Osteoblast (primary cell): ENCODE data around the gene AP1G2. TPM values are rescaled to one million over a fixed set of nuclear protein-coding genes. Genes with fewer than 3 reads are reported as not detected.
A peak's percentile ranks its signal among the peaks of the same experiment; 100 is the strongest.

ENCODE experiments used
- DNase-seq: peaks from one replicate; pipeline ENCODE4 v3.0.0; 2011; ENCODE audit warnings: low spot score, mixed read lengths; ENCODE audit not compliant: insufficient read length; ENCODE audit errors: missing footprints
- H2AFZ ChIP-seq: 2 replicates; pipeline ENCODE4 v1.6.0; 2011; ENCODE audit warnings: mild to moderate bottlenecking, low read length
- H3K27ac ChIP-seq: 2 replicates; pipeline ENCODE4 v1.5.1; 2011; ENCODE audit warnings: mild to moderate bottlenecking, low read depth, low read length, moderate library complexity
- H3K27me3 ChIP-seq: 2 replicates; pipeline ENCODE4 v1.6.0; 2012; ENCODE audit warnings: mild to moderate bottlenecking, control low read depth, inconsistent platforms, low read length, moderate library complexity; ENCODE audit not compliant: insufficient read depth
- H3K36me3 ChIP-seq: 2 replicates; pipeline ENCODE4 v1.5.1; 2011; ENCODE audit warnings: mild to moderate bottlenecking, low read length, control low read depth, moderate library complexity; ENCODE audit not compliant: insufficient read depth
- H3K4me1 ChIP-seq: 2 replicates; pipeline ENCODE4 v1.5.1; 2011; ENCODE audit warnings: mild to moderate bottlenecking, low read length, control low read depth, moderate library complexity; ENCODE audit not compliant: insufficient read depth
- H3K4me2 ChIP-seq: 2 replicates; pipeline ENCODE4 v1.6.0; 2011; ENCODE audit warnings: mild to moderate bottlenecking, low read length; ENCODE audit not compliant: insufficient read depth
- H3K4me3 ChIP-seq: fragments of 200-600 bp; sonication (generic); 3 replicates; pipeline ENCODE4 v1.5.1; 2012; ENCODE audit warnings: mild to moderate bottlenecking, low read length, inconsistent platforms; ENCODE audit not compliant: insufficient read depth
- H3K79me2 ChIP-seq: 2 replicates; pipeline ENCODE4 v1.6.0; 2012; ENCODE audit warnings: mild to moderate bottlenecking, low read length, control low read depth, inconsistent platforms; ENCODE audit not compliant: insufficient read depth
- H3K9me3 ChIP-seq: 2 replicates; pipeline ENCODE4 v1.5.1; 2011; ENCODE audit warnings: low read depth, low read length, control low read depth
- H4K20me1 ChIP-seq: 2 replicates; pipeline ENCODE4 v1.6.0; 2012; ENCODE audit warnings: mild to moderate bottlenecking, low read length, control low read depth; ENCODE audit not compliant: insufficient read depth
- total RNA-seq: library from RNA; depleted of rRNA; stranded (reverse); fragments of >200 nt; gene quantifications from 2 replicates; pipeline ENCODE4 v1.2.3, GENCODE V29; 2012
- TF ChIP-seq, protein P1 (sequence below): IDR thresholded peaks from 2 replicates; pipeline ENCODE4 v1.5.1; 2011; ENCODE audit warnings: mild to moderate bottlenecking, low read depth, low read length, moderate library complexity; ENCODE audit errors: extremely low read depth

Gene AP1G2
- total RNA-seq, 1 donor, result 10.9 TPM

DNA sequence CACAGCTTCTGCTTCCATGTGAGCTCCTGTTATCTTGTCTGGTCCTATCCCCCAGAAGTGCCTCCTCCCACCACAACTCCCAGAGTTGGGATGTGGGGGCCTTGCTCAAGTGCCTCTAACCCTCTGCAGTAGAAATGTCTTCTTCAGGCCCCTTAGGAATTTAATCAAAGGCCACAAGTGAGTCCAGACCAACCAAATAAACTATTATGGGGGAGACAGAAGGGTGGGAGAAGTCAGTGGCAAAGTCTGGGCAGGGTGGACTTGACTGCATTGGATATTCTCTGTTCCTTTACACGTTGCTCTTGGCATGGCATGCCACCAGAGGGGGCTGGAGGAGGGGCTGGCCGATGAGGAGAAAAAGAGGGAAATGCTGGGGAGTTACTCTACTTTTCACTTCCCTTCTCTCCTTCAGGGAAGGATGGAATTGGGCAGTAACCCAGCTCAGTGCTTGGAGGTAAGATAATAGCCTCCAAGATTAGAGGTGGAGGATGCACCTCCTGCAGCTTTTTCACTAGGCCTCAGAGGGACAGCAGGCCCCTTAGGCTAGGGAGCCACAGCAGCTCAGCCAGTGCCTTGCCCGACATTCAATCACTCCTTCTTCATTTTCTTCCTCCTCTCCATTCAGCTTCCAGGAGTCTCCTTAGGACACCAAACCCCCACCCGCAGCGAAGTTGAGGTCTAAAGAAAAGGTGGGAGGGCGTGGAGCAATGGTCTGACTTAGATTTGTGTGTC is 1.2 kb upstream of the AP1G2 start:
- Histone ChIP-seq H3K9me3 (no peaks in the 10 kb centered on the region), H3K4me3 (no peak overlapping the region), H3K4me1 (peaks cover 12% of the 10 kb centered on the region), H3K36me3 (no peaks in the 10 kb centered on the region), H3K79me2 (no peaks in the 10 kb centered on the region), H3K27me3 (peaks cover 23% of the 10 kb centered on the region), H2AFZ (no peak overlapping the region), H4K20me1 (no peaks in the 10 kb centered on the region), H3K27ac (no peak overlapping the region), H3K4me2 (no peak overlapping the region)
- DNase-seq, result peak; percentile 88
- TF ChIP-seq, protein P1, sequence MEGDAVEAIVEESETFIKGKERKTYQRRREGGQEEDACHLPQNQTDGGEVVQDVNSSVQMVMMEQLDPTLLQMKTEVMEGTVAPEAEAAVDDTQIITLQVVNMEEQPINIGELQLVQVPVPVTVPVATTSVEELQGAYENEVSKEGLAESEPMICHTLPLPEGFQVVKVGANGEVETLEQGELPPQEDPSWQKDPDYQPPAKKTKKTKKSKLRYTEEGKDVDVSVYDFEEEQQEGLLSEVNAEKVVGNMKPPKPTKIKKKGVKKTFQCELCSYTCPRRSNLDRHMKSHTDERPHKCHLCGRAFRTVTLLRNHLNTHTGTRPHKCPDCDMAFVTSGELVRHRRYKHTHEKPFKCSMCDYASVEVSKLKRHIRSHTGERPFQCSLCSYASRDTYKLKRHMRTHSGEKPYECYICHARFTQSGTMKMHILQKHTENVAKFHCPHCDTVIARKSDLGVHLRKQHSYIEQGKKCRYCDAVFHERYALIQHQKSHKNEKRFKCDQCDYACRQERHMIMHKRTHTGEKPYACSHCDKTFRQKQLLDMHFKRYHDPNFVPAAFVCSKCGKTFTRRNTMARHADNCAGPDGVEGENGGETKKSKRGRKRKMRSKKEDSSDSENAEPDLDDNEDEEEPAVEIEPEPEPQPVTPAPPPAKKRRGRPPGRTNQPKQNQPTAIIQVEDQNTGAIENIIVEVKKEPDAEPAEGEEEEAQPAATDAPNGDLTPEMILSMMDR, result peak; percentile 24

DNA sequence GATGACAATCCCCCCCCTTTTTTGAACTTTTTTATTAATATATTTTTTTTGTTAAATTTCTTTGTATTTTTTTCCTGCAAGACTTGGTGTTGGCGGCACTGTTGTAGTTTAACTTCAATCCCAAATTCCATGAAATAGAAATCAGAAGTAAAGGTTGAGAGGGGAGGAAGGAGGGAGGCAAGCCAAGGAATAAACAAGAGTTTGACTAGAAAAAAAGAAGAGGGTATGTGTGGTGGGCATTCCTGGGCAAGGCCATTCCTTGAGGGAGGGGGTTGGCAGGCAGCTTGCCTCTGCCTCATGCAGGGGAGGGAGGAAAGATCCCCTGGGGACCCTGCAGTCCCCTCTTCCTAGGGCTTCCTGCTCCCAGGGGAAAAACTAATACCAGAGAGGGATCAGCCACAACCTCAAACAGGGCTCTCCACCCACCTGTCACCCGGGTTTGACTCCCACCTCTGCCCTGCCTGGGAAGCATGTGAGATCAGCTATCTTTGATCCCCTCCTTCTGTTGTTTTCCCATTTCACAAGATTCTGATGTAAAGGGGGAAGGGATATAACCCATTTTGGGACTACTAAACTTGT is 519 bp upstream of the AP1G2 start:
- TF ChIP-seq, protein P1, result no peak
- no peaks in the 10 kb centered on the region for H3K79me2 ChIP-seq
- no peaks in the 10 kb centered on the region for H3K36me3 ChIP-seq
- H3K9me3 ChIP-seq, result no peaks in the 10 kb centered on the region
- H3K4me2 ChIP-seq, result peak overlapping the region; percentile 92
- peak; percentile 14 for DNase-seq
- peak overlapping the region; percentile 92 for H2AFZ ChIP-seq
- no peak overlapping the region for H3K27ac ChIP-seq
- peaks cover 23% of the 10 kb centered on the region for H3K27me3 ChIP-seq
- H3K4me3 ChIP-seq, result peak overlapping the region; percentile 78
- peaks cover 12% of the 10 kb centered on the region for H3K4me1 ChIP-seq
- H4K20me1 ChIP-seq, result no peaks in the 10 kb centered on the region

DNA sequence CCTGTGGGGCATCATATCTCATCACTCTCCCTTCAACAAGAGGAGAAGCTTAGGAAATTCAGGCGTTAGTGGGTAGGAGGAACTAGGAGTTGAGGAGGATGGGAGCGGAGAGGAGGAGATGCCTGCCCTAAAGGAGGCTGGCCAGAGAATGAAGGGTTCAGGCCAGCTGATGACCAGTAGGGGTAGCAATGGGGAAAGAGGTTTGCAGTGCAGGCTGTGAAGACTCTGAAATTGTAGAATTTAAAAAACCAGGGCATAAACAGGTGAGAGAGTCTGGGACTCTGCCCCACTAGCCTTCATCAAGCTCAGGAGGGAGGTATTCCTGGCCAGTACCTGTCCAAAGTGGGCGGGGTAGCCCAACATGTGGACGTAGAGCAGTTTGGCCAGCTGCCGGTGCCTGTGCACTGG is 809 bp downstream of the AP1G2 start:
- TF ChIP-seq, protein P1, result peak; percentile 36
- Histone ChIP-seq H3K79me2 (no peaks in the 10 kb centered on the region), H3K4me3 (peak overlapping the region; percentile 78), H4K20me1 (peaks cover 7% of the 10 kb centered on the region), H3K4me2 (peak overlapping the region; percentile 92), H3K36me3 (no peaks in the 10 kb centered on the region), H3K9me3 (no peaks in the 10 kb centered on the region), H3K27me3 (peaks cover 10% of the 10 kb centered on the region), H2AFZ (peak overlapping the region; percentile 92), H3K27ac (no peak overlapping the region), H3K4me1 (peaks cover 12% of the 10 kb centered on the region)
- DNase-seq, result peak; percentile 93

DNA sequence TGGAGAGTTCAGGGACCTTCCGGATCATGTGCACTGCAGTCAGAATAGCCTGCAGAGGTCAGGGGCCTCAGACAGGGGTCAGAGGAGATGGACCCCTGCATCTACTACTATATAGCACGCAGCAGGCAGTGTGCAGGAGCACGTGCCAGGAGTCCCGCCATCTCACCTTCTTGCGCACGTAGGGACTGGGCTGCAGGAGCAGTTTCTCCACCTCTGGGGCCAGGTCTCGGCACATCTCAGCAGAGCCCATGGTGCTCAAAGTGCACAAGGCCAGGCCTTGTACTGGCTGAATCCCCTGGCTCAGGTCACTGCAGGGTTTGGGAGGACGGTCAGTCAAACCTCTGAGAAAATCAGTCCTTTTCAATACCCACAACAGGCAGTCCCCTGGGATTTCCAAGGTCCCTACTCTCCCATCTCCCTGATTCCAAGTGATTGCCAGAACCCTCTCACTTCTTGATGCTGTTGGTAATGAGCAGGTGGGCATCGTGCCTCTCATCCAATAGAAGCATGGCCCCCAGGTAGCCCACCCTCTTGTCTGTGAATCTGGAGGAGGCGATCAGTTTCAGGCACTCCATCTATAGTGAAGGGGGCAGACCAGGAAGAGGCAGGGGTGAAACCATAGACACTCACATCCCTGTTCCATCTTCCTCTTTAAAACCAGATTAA is 1.3 kb downstream of the AP1G2 start:
- no peaks in the 10 kb centered on the region for H3K79me2 ChIP-seq
- H3K4me3 ChIP-seq, result peak overlapping the region; percentile 78
- no peaks in the 10 kb centered on the region for H3K9me3 ChIP-seq
- H4K20me1 ChIP-seq, result peaks cover 7% of the 10 kb centered on the region
- H3K27ac ChIP-seq, result no peak overlapping the region
- TF ChIP-seq, protein P1, result no peak
- peak overlapping the region; percentile 92 for H3K4me2 ChIP-seq
- H2AFZ ChIP-seq, result no peak overlapping the region
- DNase-seq, result peak; percentile 35
- no peaks in the 10 kb centered on the region for H3K36me3 ChIP-seq
- H3K27me3 ChIP-seq, result peaks cover 5% of the 10 kb centered on the region
- peaks cover 12% of the 10 kb centered on the region for H3K4me1 ChIP-seq
